ENCODE data around the gene ATXN7L1.
"Not testable (repeated sequence)": the region's sequence is repeated elsewhere in the genome, so short reads cannot be mapped to it uniquely, and the experiment has no call there.

Gene ATXN7L1

DNA sequence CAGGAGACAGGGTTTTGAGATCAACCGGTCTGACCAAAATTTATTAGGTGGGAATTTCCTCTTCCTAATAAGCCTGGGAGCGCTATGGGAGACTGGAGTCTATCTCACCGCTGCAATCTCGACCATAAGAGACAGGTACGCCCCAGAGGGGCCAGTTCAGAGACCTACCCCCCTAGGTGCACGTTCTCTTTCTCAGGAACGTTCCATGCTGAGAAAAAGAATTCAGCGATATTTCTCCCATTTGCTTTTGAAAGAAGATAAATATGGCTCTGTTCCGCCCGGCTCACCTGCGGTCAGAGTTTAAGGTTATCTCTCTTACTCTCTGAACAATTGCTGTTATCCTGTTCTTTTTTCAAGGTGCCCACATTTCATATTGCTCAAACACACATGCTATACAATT is 179.2 kb downstream of the ATXN7L1 start:
- DNase-seq: not testable (repeated sequence)

DNA sequence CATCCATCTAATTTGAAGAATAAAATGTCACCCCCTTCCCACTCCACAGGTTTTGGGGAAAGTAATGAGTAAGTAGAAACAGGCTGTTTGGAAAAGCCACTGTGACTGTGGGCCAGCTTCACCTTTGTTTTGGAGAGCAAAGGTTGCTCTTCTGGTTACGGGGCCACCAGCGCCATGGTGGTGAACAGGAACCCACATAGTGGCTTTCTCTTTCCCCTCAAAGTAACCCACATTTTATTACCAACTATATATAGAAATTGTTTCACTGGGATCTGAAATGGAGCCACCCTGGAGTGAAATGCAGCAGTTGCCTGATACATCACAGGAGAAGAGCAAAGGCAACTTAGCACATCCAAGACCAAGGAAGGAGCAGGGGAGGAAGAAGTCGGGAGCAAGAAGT is 182.8 kb downstream of the ATXN7L1 start:
- DNase-seq: no peak

DNA sequence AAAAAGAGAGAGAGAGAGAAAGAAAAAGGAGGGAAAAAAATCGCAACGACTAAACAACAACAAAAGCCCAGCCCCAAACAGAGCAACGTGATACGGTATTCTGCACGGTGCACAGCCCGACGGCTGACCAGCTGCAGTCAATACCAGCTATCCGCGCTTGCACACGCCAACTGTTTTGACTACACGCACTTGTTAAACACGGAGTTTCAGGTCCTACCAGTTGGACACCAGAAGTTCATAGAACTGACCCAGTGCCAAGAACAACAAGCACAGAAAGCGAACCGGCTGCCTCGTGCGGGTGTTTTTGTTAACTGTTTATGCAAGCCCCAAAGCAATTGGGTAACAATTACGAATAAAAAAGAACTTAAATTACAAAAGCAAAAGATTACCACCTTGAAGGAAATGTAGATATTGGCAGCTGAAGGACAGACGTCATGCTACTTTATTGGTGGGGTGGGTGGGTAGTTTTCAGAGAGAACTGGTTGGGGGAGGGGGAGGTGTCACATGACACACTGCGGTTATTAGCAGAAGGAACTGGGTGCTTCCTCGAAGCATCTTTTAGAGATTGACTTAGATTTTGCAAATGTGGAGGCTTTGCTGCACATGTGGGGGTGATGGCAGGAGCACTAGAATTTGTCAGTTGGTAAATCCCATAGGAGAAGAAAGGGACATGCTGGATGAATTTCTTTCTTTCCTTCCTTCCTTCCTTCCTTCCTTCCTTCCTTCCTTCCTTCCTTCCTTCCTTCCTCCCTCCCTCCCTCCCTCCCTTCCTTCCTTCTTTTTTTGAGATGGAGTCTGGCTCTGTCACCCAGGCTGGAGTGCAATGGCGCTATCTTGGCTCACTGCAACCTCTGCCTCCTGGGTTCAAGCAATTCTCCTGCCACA is 184.5 kb downstream of the ATXN7L1 start:
- DNase-seq: peak; percentile 81

DNA sequence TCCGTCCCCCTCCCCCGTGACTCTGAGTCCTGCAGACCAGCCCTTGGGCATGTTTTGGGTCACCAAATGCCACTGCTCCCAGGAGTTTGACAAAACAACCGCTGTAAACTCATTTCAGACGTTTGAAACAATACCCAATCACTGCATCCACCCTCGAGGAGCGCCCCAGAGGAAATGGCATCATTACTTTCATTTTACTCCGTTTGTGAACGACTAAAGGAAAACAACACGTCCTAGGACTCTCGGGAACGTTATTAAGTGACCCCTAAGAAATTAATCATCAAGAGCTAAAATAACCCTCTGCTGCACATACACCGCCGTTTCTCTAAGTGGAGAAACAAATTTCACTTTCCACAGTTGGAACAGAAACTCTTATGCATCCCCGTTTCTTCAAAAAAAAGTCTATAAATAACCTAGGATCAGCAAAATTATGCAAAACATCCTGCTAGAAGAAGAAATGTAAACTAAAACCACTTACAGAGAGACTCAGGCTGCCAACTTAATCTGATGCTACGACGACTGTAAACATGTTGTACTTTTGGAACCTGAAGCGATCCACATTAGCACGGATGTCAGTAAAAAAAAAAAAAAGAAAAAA is 185.2 kb downstream of the ATXN7L1 start:
- DNase-seq: peak; percentile 19

DNA sequence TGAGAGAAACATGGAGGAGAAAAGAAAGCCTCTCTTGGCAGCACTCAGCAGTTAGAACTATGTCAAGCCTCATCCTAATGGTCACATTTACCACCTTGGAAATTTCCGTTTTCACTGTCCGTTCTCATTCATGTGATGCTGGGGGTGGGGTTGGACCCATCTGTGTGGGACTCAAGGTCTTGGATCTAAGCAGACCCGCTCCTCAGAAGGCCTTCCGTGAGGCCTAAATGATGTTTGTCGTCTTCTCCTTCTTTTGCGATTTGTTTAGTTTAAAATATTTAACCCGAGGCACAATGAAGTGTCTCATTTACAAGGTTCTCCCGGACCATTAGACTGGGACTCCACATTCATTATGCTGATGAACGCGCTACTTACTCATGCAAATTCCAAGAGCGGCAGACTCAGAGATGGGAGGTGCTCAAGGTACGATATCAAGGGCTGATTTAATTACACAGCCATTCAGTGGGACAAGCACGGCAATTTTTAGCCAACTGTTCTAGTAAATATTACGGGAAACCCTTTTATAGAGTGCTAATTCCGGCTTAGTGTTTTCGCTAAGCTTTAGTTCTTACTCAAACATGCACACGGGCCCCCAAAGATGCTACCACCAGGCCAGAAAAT is 186.0 kb downstream of the ATXN7L1 start:
- no peak for DNase-seq

DNA sequence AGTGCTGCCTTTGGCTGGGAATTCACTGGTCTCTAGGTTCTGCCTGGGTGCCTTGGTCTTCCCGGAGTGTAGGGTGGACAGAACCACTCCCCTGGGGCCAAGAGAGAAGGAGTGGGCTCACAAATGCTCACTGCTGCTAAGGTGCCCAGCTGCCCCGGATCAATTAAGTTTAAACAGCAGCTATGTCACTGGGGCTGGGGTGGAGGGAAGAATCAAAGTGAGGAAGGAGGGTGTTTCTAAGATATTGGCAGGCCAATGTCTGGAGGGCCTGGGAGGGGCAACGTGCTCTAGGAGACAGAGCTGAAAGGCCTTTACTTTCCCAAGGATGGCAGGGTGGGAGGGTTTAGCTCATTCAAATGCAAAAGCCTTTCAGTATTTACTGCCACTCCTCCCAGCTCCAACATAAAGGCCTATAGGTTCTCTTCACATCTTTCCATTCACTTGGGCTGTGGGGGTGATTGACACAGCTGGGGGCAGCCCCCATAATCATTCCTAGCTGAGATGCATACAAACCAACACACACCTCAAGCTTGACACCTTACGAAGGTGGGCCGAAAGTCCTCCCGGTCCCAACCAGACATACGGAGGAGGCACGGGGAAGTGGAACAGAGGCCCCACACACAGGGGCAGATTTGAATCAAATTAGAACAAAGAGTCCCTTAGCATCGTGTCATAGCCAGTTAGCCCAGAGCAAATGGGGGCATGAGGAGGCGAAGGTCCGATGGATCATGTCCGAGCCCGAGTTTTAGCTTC is 187.2 kb downstream of the ATXN7L1 start:
- no peak for DNase-seq

DNA sequence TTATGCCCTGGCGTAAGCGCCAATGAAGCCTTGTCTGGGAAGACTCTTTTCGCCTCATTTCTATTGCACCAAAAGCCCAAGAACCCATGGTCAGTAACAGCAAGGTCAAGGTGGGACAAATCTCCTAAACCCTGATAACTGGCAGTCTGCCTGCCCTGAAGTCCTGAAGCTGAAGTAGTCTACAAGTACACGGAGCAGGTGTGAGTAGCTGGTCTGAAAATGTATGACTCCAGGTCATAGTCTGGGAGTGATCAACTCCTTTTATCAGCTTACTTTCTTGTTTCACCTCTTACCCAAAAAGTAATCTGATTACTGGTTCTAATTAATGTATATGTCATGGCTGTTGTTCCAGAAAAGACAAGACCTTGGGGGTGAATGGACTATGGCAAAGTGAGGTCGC is 187.8 kb downstream of the ATXN7L1 start:
- DNase-seq: no peak

DNA sequence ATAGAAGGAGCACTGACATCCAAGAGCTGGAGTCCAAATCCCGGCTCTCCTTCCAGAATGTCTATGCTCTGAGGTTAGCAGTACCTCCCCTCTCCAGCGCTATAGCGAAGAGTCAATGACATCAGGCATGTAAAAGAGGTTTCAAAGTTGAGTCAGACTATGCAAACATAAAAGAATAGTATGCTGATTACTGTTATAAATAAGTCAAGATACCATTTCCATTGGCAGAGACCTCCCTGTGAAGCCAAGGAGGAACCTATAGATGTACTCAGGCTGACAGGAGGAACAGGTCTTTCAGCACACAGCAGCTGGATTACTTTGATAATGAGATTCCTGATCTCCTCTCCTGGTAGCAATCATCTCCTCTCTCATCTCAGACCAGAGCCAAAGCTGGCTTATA is 191.2 kb downstream of the ATXN7L1 start:
- no peak for DNase-seq

DNA sequence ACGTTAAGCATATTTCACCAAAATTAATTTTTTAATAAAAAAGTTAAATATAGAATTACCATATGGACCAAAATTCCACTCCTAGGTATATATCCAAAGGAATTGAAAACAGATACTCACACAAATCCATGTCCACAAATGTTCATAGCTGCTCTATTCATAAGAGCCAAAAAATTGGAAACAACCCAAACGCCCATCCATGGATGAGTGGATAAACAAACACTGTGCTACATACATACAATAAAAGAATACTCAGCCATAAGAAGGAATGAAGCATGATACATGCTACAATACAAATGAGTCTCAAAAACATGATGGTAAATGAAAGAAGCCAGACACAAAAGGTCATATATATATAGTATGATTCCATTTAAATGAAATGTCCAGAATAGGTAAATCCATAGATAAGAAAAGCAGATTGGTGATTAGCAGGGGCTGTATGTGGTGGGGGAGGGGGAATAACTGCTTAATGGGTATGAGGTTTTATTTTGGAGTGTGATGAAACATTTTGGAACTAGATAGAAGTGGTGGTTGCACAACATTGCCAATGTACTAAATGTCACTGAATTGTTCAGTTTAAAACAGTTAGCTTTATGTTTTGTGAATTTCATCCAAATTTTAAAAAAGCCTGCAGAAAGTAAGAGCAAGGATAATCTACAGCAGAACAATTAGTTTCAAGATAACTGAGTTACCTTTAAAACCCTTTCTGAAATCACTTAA is 193.9 kb downstream of the ATXN7L1 start:
- DNase-seq: peak; percentile 1

DNA sequence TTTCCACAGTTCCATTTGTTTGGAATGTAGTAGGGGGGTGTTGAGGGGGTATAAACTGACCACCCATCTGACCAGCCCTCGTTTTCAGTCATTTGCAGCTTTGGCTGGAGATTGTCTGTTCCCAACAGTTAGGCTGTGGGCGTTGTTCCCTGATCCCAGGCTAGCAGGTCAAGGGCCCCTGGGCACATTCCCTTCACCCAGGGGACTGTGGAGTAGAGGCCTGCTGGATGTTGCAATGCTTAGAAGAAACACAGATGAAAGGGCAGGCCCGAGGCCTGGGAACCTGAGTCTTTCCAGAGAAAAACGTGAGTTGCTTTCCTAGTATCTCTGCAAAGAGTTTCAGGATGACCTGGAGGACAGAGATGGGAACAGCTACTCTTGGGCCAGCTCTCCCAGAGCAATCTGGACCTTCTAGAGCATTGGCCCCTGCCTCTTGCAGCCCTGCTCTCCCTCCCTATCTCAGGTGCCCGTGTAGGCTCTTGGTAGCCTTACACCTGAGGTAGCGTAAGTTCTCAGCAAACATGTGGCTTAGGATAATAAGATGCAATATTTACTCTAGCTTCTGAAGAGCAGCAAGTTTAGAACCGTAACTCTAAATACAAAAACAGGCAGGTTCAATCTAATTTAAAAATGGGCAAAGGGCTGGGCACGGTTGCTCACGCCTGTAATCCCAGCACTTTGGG is 195.8 kb downstream of the ATXN7L1 start:
- DNase-seq: no peak

DNA sequence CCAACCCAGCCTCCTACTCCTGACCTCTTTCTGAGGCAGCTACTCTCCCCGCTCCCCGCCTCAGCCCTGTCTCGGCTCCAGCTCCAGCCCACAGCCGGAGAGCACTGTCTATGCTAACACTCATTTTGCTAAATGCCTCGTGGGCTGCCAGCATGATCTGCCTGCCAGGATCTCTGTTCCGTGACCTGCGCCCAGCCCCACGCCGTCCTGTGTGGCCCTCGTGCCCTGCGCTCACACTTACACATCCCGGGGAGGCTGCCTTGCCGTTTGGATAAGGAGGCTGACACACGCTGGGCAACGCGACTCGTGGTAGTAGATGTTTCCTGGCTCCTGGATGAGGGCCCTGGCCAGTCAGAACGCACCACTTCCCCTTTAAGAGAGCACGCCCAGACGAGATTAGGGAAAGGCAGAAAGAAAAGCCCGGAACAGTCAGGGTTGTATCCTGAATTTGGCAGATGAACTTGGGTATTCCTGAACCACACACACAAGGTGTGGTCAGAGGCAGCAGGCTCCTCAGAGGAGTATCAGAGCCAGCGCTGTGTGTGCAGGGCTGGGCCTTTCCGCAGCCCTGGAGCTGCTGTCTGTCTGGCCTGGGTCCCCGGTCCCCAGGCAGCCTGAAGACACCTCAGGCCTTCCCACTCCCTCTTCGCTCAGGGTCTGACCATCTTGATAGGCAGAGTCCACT is 197.4 kb downstream of the ATXN7L1 start:
- peak; percentile 83 for DNase-seq

DNA sequence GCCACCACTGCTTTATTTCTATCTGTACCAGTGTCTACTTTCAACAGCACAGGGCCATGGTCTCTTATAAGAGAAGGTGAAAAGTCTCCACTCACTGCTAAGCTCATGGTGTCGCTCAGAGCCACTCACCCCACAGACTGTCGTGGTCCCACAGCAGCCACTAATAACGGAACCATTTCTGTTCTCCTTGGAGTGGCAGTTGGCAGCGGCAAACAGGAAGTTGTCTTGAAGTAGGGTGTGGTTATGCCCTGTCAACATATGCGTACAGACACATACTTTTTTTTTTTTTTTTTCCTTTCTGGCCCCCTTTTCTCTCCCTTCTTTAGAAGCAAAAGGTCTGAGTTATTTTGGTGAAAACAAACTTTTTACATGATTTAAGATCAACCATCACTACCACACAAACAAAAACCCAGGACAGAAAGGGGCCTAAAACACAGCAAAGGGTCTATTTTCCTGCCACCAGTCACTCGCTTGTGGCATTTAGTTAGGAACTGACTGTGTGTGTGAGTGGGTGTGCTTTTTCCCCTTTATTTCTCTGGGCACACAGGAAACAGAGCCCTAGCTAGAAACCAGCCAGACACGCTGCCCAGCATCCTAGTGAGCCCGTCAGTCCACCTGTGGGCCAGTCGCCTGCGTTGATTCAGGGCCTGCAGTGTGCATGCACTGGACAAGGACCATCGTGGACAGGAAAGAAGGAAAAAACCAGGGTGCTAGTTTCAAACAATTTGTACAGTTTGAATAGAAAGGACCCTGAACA is 198.4 kb downstream of the ATXN7L1 start:
- DNase-seq: peak; percentile 60

DNA sequence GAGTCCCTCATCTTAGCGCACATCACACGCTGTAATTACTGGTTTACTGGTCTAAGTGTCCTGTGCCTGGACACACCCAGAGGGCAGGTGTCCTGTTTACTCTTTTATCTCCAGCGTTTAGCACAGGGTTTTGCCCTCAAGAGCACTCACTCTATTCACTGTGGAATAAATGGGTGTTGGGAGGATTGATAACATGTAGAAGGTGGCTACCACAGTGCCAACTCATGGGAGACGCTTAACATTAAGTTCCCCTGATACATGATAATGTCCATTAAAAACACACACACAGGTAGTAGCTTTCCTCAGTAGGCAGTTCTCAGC is 199.0 kb downstream of the ATXN7L1 start:
- no peak for DNase-seq

DNA sequence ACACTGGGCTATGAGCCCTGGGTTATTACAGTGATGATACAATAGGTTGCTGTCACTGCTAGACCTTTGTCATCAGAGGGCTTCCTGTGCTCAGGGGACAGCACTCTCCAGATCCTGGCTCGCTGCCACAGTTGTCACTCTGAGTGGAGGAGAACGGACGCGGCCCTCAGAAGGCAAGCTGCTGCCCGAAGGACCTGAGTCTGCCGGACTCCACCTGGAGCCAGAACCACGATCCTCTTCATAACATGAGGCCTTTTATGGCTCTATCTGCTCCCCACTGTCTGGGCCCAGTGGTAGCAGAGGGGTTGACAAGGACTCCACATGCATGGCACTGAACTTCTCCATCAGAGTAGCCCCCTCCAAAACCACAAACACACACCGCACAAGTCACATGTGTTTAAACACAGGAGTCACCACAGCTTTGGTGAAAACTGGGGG is 200.4 kb downstream of the ATXN7L1 start:
- no peak for DNase-seq

DNA sequence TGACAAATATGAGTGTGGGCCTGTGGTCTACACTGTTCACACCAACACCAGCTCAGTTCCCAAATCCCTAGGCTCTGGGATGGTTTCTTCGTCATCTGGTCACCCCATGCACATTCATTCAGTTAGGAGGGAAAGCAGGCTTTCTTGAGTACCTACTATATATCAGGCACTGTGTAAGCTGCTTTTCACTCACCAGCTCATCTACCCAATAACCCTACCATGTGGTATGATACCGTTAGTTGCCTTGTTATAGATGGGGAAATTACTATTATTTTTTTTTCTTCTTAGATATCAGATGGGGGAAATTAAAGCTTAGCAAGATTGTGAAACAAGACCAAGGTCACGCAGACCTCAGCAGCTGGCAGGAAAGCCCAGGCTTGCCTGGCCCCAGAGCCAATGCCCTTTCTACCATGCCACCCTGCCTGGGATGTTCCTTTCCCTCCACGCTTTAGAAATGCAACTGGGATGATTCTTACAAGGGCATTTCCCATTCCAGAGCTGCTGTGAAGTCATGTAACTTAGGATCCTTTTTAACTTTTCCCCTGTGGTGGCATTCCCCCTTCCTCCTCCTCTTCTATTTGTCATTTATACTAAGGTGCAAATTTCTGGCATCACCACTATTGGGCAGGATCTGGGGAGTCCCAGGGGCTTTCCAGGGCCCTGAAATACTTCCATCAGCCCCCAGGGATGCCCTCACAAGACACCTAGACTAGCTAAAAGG is 202.0 kb downstream of the ATXN7L1 start:
- DNase-seq: no peak

DNA sequence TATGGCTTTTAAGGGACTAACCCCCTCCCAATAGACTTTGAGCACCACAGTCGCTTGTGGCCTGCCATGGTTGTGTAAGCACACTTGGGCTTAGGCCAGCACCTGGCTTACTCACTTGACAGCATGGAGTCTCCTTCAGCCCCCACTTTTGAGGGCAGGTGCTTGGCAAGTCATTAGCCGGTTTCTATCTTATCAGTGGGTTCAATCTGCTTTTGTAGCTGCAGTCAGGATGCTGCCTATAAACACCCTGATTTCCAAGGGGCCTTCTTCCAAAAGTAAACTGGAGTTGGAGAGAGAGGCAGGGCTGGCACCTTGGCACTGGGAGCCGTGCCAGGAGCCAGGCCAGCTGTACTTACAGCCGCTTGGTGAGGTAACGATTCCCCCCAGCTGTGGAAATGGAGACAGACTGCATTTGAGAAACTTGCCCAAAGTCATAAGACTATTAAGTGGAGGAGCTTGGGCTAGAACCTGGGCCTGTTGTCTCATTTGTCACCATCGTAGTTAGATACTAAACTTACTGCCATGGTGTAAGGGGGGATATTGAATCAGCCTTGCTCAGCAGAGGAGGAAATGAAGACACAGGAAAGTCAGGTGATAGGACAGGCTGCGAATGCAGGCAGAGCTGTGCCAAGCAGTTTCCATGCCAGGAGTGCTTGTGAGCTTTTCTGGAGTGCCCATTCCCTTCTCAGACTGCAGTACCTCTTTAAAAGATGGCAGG is 202.9 kb downstream of the ATXN7L1 start:
- no peak for DNase-seq

DNA sequence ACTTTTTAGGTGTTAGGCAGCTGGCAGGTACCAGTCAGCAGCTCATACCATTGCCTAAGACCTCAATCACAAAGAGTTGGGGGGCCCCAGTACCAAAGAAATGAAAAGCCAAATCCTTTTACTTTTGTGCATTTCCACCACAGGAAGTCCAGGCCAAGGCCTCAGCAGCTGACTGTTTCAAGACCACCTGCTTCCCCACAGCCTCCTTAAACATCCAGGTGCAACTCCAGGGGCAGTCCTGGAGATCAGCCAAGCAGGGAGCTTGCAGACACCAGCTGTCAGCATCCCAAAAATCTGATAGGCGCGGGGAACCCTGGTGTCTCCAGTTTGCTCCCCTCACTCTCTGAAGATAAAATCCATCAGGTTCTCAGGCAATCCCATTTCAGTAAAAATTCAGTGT is 203.6 kb downstream of the ATXN7L1 start:
- DNase-seq: no peak

DNA sequence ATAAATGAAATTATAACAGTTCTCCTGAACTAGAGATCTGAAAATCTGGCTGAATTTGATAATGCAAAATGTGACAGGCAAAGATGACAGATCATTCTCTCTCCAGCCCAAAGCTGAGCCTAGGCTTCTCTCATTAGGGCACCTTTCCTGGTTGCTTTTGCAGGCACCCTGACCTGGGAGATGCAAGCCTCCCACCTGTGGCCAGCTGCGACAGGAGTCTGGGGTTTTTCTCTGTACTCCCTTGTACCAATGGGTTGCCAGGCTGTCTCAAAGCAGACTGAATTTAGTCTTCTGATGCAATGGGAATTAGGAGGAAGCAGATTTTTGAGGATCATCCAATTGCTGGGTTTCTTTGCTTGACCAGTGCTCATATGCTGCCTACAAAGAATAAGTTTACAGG is 210.1 kb downstream of the ATXN7L1 start:
- no peak for DNase-seq

DNA sequence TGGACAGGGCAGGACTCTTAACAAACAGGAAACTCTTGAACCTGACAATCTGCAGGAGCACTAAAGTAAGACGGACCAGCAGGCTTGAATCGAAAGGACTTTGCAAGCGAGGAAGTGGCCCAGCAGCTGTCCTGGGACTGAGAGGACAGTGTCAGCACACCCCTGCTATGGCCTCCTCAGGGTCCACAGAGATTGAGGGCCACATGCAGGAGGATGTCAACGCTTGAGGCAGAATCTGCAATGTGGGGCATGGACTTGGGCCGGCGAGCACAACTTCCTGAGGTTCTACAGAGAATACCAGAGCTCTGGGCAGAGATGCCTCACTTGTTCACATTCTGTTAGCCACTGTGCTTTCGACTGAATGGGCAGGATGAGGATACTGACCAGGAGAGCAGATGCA is 210.7 kb downstream of the ATXN7L1 start:
- no peak for DNase-seq

Measured in OCI-M1 (cell line).